ENCODE measurements around the gene UBE2E3.
A peak's percentile ranks its signal among the peaks of the same experiment; 100 is the strongest.
"Not testable (repeated sequence)": the region's sequence is repeated elsewhere in the genome, so short reads cannot be mapped to it uniquely, and the experiment has no call there.

The UBE2E3 gene

GRCh38 chr2:181037922-181038321 is 57.5 kb downstream of the UBE2E3 start:
- DNase-seq = no peak

- no peak for DNase-seq
These were observed 58.4 kb downstream of the UBE2E3 start for GRCh38 chr2:181038796-181039195.

- DNase-seq = not testable (repeated sequence)
These were observed 60.4 kb downstream of the UBE2E3 start for GRCh38 chr2:181040839-181041238.

GRCh38 chr2:181041661-181042060 is 61.3 kb downstream of the UBE2E3 start:
- no peak for DNase-seq

GRCh38 chr2:181042706-181043105 is 62.3 kb downstream of the UBE2E3 start:
- DNase-seq = no peak

GRCh38 chr2:181046833-181047232 is 66.4 kb downstream of the UBE2E3 start:
- DNase-seq = no peak

- no peak for DNase-seq
These were observed 67.4 kb downstream of the UBE2E3 start for GRCh38 chr2:181047829-181048228.

- no peak for DNase-seq
These were observed 71.6 kb downstream of the UBE2E3 start for GRCh38 chr2:181051861-181052522.

GRCh38 chr2:181052523-181052891 is 72.1 kb downstream of the UBE2E3 start:
- DNase-seq = no peak

GRCh38 chr2:181054256-181054655 is 73.9 kb downstream of the UBE2E3 start:
- no peak for DNase-seq

GRCh38 chr2:181054843-181055242 is 74.4 kb downstream of the UBE2E3 start:
- DNase-seq = peak; percentile 39

GRCh38 chr2:181058378-181059269 is 78.2 kb downstream of the UBE2E3 start:
- DNase-seq = no peak

GRCh38 chr2:181063696-181064095 is 83.3 kb downstream of the UBE2E3 start:
- no peak for DNase-seq

- no peak for DNase-seq
These were observed 85.1 kb downstream of the UBE2E3 start for GRCh38 chr2:181065458-181065857.

- no peak for DNase-seq
These were observed 85.9 kb downstream of the UBE2E3 start for GRCh38 chr2:181066333-181066732.

- peak; percentile 79 for DNase-seq
These were observed 89.9 kb downstream of the UBE2E3 start for GRCh38 chr2:181070119-181070835.

GRCh38 chr2:181070836-181071200 is 90.4 kb downstream of the UBE2E3 start:
- no peak for DNase-seq

GRCh38 chr2:181072486-181073235 is 92.3 kb downstream of the UBE2E3 start:
- no peak for DNase-seq

- peak; percentile 53 for DNase-seq
These were observed 93.5 kb downstream of the UBE2E3 start for GRCh38 chr2:181073896-181074295.

- DNase-seq = no peak
These were observed 94.1 kb downstream of the UBE2E3 start for GRCh38 chr2:181074457-181074856.

- DNase-seq = no peak
These were observed 96.3 kb downstream of the UBE2E3 start for GRCh38 chr2:181076658-181077057.

GRCh38 chr2:181077128-181077709 is 96.8 kb downstream of the UBE2E3 start:
- no peak for DNase-seq

- DNase-seq = no peak
These were observed 102.7 kb downstream of the UBE2E3 start for GRCh38 chr2:181083140-181083539.
